SK-N-SH (cell line): ENCODE results near the gene S100A16. TPM values are rescaled to one million over a fixed set of nuclear protein-coding genes. Genes with fewer than 3 reads are reported as not detected.

Source experiments
- CTCF ChIA-PET: fragments of 300-600, 350-600 bp; formaldehyde crosslinking; extraction: SDS; loops from one replicate; lab custom pipeline; 2021; lab: Yijun Ruan, JAX
- POLR2A ChIA-PET: fragments of 350-600 bp; sonication (Branson Sonifier 250); formaldehyde crosslinking; extraction: SDS; loops from one replicate; lab custom pipeline; 2020; ENCODE audit warnings: antibody characterized with exemption, inconsistent platforms; lab: Yijun Ruan, JAX
- DNase-seq: peaks from one replicate; pipeline ENCODE4 v3.0.0; 2012
- H2AFZ ChIP-seq: fragments of 200-600 bp; sonication (generic); 2 replicates; pipeline ENCODE4 v1.8.1; 2016; ENCODE audit warnings: antibody characterized with exemption, mild to moderate bottlenecking, low read depth
- H3F3A ChIP-seq: fragments of 200-600 bp; sonication (generic); replicated peaks from 2 replicates; pipeline ENCODE3; 2016; ENCODE audit warnings: antibody characterized with exemption, mild to moderate bottlenecking; ENCODE audit not compliant: insufficient read depth
- H3K27ac ChIP-seq, 2 experiments: fragments of 200-500 bp in 1 of 2; fragments of 200-600 bp in 1 of 2; sonication (Bioruptor generic) in 1 of 2; sonication (generic), shearing (Covaris generic) in 1 of 2; 2 replicates each; pipeline versions ENCODE4 v1.5.1 to v1.6.1; 2014 to 2016; ENCODE audit warnings: low read depth in 2 of 2, inconsistent platforms in 1 of 2, low read length in 1 of 2, mild to moderate bottlenecking in 1 of 2, mixed read lengths in 1 of 2
- H3K27me3 ChIP-seq: fragments of 200-600 bp; sonication (generic), shearing (Covaris generic); 2 replicates; pipeline ENCODE4 v1.6.1; 2016; ENCODE audit warnings: mixed run types; ENCODE audit not compliant: insufficient read depth
- H3K36me3 ChIP-seq, 2 experiments: fragments of 200-500 bp in 1 of 2; fragments of 200-600 bp in 1 of 2; sonication (Bioruptor generic) in 1 of 2; sonication (generic) in 1 of 2; replicated peaks in 1 of 2; 2 replicates each; pipeline versions ENCODE3 to v1.5.1; 2014 to 2016; ENCODE audit warnings: low read length in 1 of 2, mild to moderate bottlenecking in 1 of 2; ENCODE audit not compliant: insufficient read depth in 2 of 2, control insufficient read depth in 1 of 2
- H3K4me1 ChIP-seq, 2 experiments: fragments of 200-500 bp in 1 of 2; fragments of 200-600 bp in 1 of 2; sonication (Bioruptor generic) in 1 of 2; sonication (generic), shearing (Covaris generic) in 1 of 2; 2 replicates each; pipeline versions ENCODE4 v1.5.1 to v1.6.1; 2014 to 2016; ENCODE audit warnings: low read depth in 1 of 2, low read length in 1 of 2, mixed run types in 1 of 2; ENCODE audit not compliant: insufficient read depth in 2 of 2, control insufficient read depth in 1 of 2
- H3K4me2 ChIP-seq: fragments of 200-600 bp; sonication (generic), shearing (Covaris generic); 2 replicates; pipeline ENCODE4 v1.6.1; 2017; ENCODE audit warnings: mixed run types
- H3K4me3 ChIP-seq, 2 experiments: fragments of 200-500 bp in 1 of 2; fragments of 200-600 bp in 1 of 2; sonication (Bioruptor generic) in 1 of 2; sonication (generic), shearing (Covaris generic) in 1 of 2; 2 replicates each; pipeline versions ENCODE4 v1.5.1 to v1.8.1; 2014 to 2016; ENCODE audit warnings: low read depth in 2 of 2, inconsistent platforms in 1 of 2, low read length in 1 of 2, mild to moderate bottlenecking in 1 of 2, mixed read lengths in 1 of 2, moderate library complexity in 1 of 2
- H3K79me2 ChIP-seq: fragments of 200-600 bp; sonication (generic); 2 replicates; pipeline ENCODE4 v1.8.1; 2017; ENCODE audit warnings: mild to moderate bottlenecking; ENCODE audit not compliant: insufficient read depth
- H3K9ac ChIP-seq: fragments of 200-600 bp; sonication (generic); 2 replicates; pipeline ENCODE4 v1.6.1; 2017; ENCODE audit warnings: mixed run types
- H3K9me2 ChIP-seq: fragments of 200-600 bp; sonication (generic); 2 replicates; pipeline ENCODE4 v1.6.1; 2017; ENCODE audit warnings: mixed run types
- H3K9me3 ChIP-seq: fragments of 200-600 bp; sonication (generic); 2 replicates; pipeline ENCODE4 v1.6.1; 2017; ENCODE audit warnings: mixed run types, mild to moderate bottlenecking, moderate library complexity
- H4K20me1 ChIP-seq: fragments of 200-600 bp; sonication (generic); 2 replicates; pipeline ENCODE4 v1.6.1; 2017; ENCODE audit warnings: mild to moderate bottlenecking, mixed run types; ENCODE audit not compliant: insufficient read depth
- CTCF ChIP-seq: fragments of 200-600 bp; sonication (generic); IDR thresholded peaks from 2 replicates; pipeline ENCODE4 v1.6.1; 2017; ENCODE audit warnings: antibody characterized with exemption, mild to moderate bottlenecking, moderate library complexity
- EP300 ChIP-seq, 2 experiments: IDR thresholded peaks; 2 replicates each; pipeline versions ENCODE4 v1.4.0 to v1.6.1; 2012; ENCODE audit warnings: borderline replicate concordance in 1 of 2, low read depth in 1 of 2, low read length in 1 of 2
- FOXM1 ChIP-seq: IDR thresholded peaks from 2 replicates; pipeline ENCODE4 v1.4.0; 2012; ENCODE audit warnings: low read depth, mild to moderate bottlenecking
- GABPA ChIP-seq: IDR thresholded peaks from 2 replicates; pipeline ENCODE4 v1.4.0; 2012; ENCODE audit warnings: low read depth, mild to moderate bottlenecking
- IRF3 ChIP-seq: fragments of 150-350 bp; IDR thresholded peaks from 2 replicates; pipeline ENCODE4 v1.6.1; 2016; ENCODE audit warnings: mild to moderate bottlenecking, low read depth, low read length
- JUND ChIP-seq: IDR thresholded peaks from 2 replicates; pipeline ENCODE4 v1.4.0; 2012
- MAX ChIP-seq: IDR thresholded peaks from 2 replicates; pipeline ENCODE4 v1.4.0; 2012; ENCODE audit warnings: low read depth
- MXI1 ChIP-seq: IDR thresholded peaks from 2 replicates; pipeline ENCODE4 v1.6.1; 2012; ENCODE audit warnings: mild to moderate bottlenecking, low read depth, low read length, improper control_type of control experiment
- NFIC ChIP-seq: IDR thresholded peaks from 2 replicates; pipeline ENCODE4 v1.4.0; 2012; ENCODE audit warnings: borderline replicate concordance
- RAD21 ChIP-seq: IDR thresholded peaks from 2 replicates; pipeline ENCODE4 v1.6.1; 2012; ENCODE audit warnings: mild to moderate bottlenecking, low read length
- RCOR1 ChIP-seq: fragments of 150-350 bp; IDR thresholded peaks from 2 replicates; pipeline ENCODE4 v1.6.1; 2017; ENCODE audit warnings: antibody characterized with exemption, low read length
- RXRA ChIP-seq: IDR thresholded peaks from 2 replicates; pipeline ENCODE4 v1.4.0; 2012; ENCODE audit warnings: low read depth, mild to moderate bottlenecking, borderline replicate concordance
- SIN3A ChIP-seq: IDR thresholded peaks from 2 replicates; pipeline ENCODE4 v1.6.1; 2012; ENCODE audit warnings: low read depth, mild to moderate bottlenecking, low read length, moderate library complexity, borderline replicate concordance
- SMC3 ChIP-seq: IDR thresholded peaks from 2 replicates; pipeline ENCODE4 v1.6.1; 2012; ENCODE audit warnings: low read depth, low read length, improper control_type of control experiment
- TAF1 ChIP-seq: IDR thresholded peaks from 2 replicates; pipeline ENCODE4 v1.6.1; 2012; ENCODE audit warnings: low read depth, mild to moderate bottlenecking, low read length, moderate library complexity, borderline replicate concordance
- TCF12 ChIP-seq: IDR thresholded peaks from 2 replicates; pipeline ENCODE4 v1.4.0; 2012
- TEAD4 ChIP-seq: IDR thresholded peaks from 2 replicates; pipeline ENCODE4 v1.4.0; 2012; ENCODE audit warnings: mild to moderate bottlenecking, borderline replicate concordance; ENCODE audit not compliant: insufficient read depth
- YY1 ChIP-seq: IDR thresholded peaks from 2 replicates; pipeline ENCODE4 v1.4.0; 2012; ENCODE audit warnings: low read depth, mild to moderate bottlenecking
- WGBS: methylation state at CpG from one replicate; pipeline ENCODE4 v1.1.6; 2017; ENCODE audit warnings: low lambda C conversion rate; 5-methylcytosine and 5-hydroxymethylcytosine counted together
- polyA plus RNA-seq, 3 experiments: library from polyadenylated mRNA; depleted of rRNA; stranded (reverse); fragments of >200 nt; gene quantifications; 2 replicates each; pipeline ENCODE4 v1.2.3, GENCODE V29; 2012
- TF ChIP-seq, protein P1 (sequence below): IDR thresholded peaks from 2 replicates; pipeline ENCODE4; 2012

The S100A16 gene
- polyA plus RNA-seq, 1 of the 3 experiments (the other 2 are of a cell fraction), result 512 TPM

DNA sequence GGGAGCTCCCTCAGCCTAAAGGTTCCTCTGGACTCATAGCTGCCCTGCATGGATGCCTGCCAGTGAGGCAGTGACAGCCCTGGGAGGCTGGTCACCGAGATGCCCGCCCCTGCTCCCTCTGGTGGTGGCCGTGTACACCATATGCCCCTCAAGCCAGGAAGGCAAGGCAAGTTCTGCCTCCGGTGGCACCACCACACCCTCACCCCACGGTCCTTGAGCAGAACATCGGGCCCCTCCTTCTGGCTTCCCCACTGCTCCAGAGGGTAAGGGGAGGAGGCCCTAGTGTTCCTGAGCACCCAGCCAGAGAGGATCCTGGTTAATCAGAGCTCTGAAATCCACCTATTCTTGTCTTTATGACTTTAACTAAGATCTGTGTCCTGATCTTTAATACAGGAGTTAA lies 4.7 kb upstream of the S100A16 start:
- no peak overlapping the region for H3K9ac ChIP-seq
- no peaks in the 10 kb centered on the region for H4K20me1 ChIP-seq
- no peaks in the 10 kb centered on the region for H3K9me3 ChIP-seq
- 20% methylated on average over 1 of the region's 6 CpGs for WGBS
- H3K79me2 ChIP-seq, result peaks cover 7% of the 10 kb centered on the region; the same call in 1 of the 2 replicates
- no peaks in the 10 kb centered on the region for H3K9me2 ChIP-seq
- no peaks in the 10 kb centered on the region for H3K36me3 ChIP-seq
- H3F3A ChIP-seq, result no peaks in the 10 kb centered on the region
- no peak overlapping the region for H3K27ac ChIP-seq
- CTCF ChIA-PET, result interaction anchor here (0.7 to 8.0 kb wide), 22 partner anchors 9 to 265 kb away, joined by 3 to 100 read pairs (median 4); partner anchors contain the start of genes CHTOP, S100A1 and S100A13
- H3K4me1 ChIP-seq, result peaks cover 0 to 4% of the 10 kb centered on the region in 2 experiments; a peak in 1 of 4 replicates
- no peak overlapping the region for H3K4me2 ChIP-seq
- H3K4me3 ChIP-seq, result no peak overlapping the region
- TF ChIP-seq CTCF (peak; percentile 81), RAD21 (peak; percentile 64), FOXM1 (no peak), NFIC (no peak), TEAD4 (no peak), TCF12 (no peak), RCOR1 (no peak), IRF3 (no peak), MXI1 (peak; percentile 47; the same call in 1 of the 2 replicates), SIN3A (peak; percentile 49; the same call in 1 of the 2 replicates), TAF1 (no peak), EP300 (IDR thresholded peaks at IDR 0.05; ENCODE audit: borderline replicate concordance in 1 of 2, low read depth in 1 of 2, low read length in 1 of 2) (no peak), YY1 (no peak), GABPA (no peak), RXRA (no peak), SMC3 (peak; percentile 84), MAX (peak; percentile 49; the same call in 1 of the 2 replicates), JUND (no peak)
- TF ChIP-seq, protein P1, sequence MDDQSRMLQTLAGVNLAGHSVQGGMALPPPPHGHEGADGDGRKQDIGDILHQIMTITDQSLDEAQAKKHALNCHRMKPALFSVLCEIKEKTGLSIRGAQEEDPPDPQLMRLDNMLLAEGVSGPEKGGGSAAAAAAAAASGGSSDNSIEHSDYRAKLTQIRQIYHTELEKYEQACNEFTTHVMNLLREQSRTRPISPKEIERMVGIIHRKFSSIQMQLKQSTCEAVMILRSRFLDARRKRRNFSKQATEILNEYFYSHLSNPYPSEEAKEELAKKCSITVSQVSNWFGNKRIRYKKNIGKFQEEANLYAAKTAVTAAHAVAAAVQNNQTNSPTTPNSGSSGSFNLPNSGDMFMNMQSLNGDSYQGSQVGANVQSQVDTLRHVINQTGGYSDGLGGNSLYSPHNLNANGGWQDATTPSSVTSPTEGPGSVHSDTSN, result no peak
- H3K27me3 ChIP-seq, result no peaks in the 10 kb centered on the region
- DNase-seq, result peak; percentile 82
- H2AFZ ChIP-seq, result peak overlapping the region; percentile 61; the same call in 1 of the 2 replicates
- POLR2A ChIA-PET, result no interaction called here
